K562 (cell line): ENCODE data around the gene CDCA4. TPM values are rescaled to one million over a fixed set of nuclear protein-coding genes. Genes with fewer than 3 reads are reported as not detected.

ENCODE experiments used
- ATAC-seq: fragments of 200-7000 bp; cut with Tn5 transposase; 3 replicates; pipeline ENCODE4 v1.9.1; 2020; ENCODE audit warnings: moderate library complexity
- BruUV-seq: library from RNA; stranded (reverse); fragments of 400-500 nt; replicated peaks from 2 replicates; lab custom pipeline; 2021; lab: Mats Ljungman, UMichigan
- CTCF ChIA-PET: fragments of 300-600 bp; formaldehyde crosslinking; extraction: SDS; loops from one replicate; lab custom pipeline; 2021; ENCODE audit warnings: low intra/inter-chr PET ratio; lab: Yijun Ruan, JAX
- POLR2A ChIA-PET: fragments of 300-600, 350-650 bp; sonication (Branson Sonifier 250); formaldehyde crosslinking; extraction: SDS; loops from one replicate; lab custom pipeline; 2021; ENCODE audit warnings: antibody characterized with exemption, inconsistent platforms; lab: Yijun Ruan, JAX
- DNase-seq, 4 experiments: peaks; one replicate each; pipeline versions ENCODE4 v3.0.0 to v3.0.0-alpha.2; 2011 to 2018; ENCODE audit warnings: low spot score in 3 of 4, mixed read lengths in 3 of 4; ENCODE audit errors: extremely low read depth in 1 of 4
- FAIRE-seq: peaks from 2 replicates; lab custom pipeline; 2011; peaks lifted over from hg19 to GRCh38; lab: Jason Lieb, UNC
- H2AFZ ChIP-seq: 2 replicates; pipeline ENCODE4 v1.6.0; 2011; ENCODE audit warnings: low read depth, low read length, control low read depth, inconsistent platforms
- H3K27ac ChIP-seq: fragments of 200-600 bp; 3 replicates; pipeline ENCODE4 v1.8.0; 2011; ENCODE audit warnings: low read depth, mild to moderate bottlenecking, control low read depth, inconsistent platforms, low read length, moderate library complexity, mixed read lengths; ENCODE audit errors: extremely low read depth
- H3K27me3 ChIP-seq, 2 experiments: fragments of 300-600 bp in 1 of 2; 2 replicates in 1 of 2; 3 replicates in 1 of 2; pipeline versions ENCODE4 v1.6.0 to v1.8.0; 2011; ENCODE audit warnings: inconsistent platforms in 2 of 2, low read length in 2 of 2, mild to moderate bottlenecking in 1 of 2, mixed read lengths in 1 of 2, moderate library complexity in 1 of 2; ENCODE audit not compliant: control insufficient read depth in 2 of 2, insufficient read depth in 2 of 2
- H3K36me3 ChIP-seq: fragments of 300-600 bp; 3 replicates; pipeline ENCODE4 v1.8.0; 2011; ENCODE audit warnings: mild to moderate bottlenecking, low read length, inconsistent platforms; ENCODE audit not compliant: control insufficient read depth, insufficient read depth
- H3K4me1 ChIP-seq, 2 experiments: fragments of 200-600 bp in 1 of 2; replicated peaks in 1 of 2; 2 replicates in 1 of 2; 3 replicates in 1 of 2; pipeline versions ENCODE4 v1.5.1 to v1.8.0; 2011; ENCODE audit warnings: inconsistent platforms in 2 of 2, low read length in 2 of 2, mild to moderate bottlenecking in 1 of 2, mixed read lengths in 1 of 2, moderate library complexity in 1 of 2; ENCODE audit not compliant: control insufficient read depth in 2 of 2, insufficient read depth in 2 of 2
- H3K4me2 ChIP-seq: 2 replicates; pipeline ENCODE4 v1.6.1; 2011; ENCODE audit warnings: low read length, control low read depth, inconsistent platforms, mixed read lengths; ENCODE audit not compliant: insufficient read depth
- H3K4me3 ChIP-seq: fragments of 200-600 bp; sonication (generic), shearing (Covaris generic); 2 replicates; pipeline ENCODE4 v1.5.1; 2016; ENCODE audit warnings: control low read depth, inconsistent platforms
- H3K79me2 ChIP-seq: fragments of 200-600 bp; 3 replicates; pipeline ENCODE4 v1.8.0; 2011; ENCODE audit warnings: low read length, inconsistent platforms; ENCODE audit not compliant: control insufficient read depth, insufficient read depth
- H3K9ac ChIP-seq, 2 experiments: 2 replicates each; pipeline versions ENCODE4 v1.6.0 to v1.6.1; 2011; ENCODE audit warnings: low read depth in 2 of 2, low read length in 2 of 2, control low read depth in 1 of 2, inconsistent platforms in 1 of 2, mild to moderate bottlenecking in 1 of 2, mixed read lengths in 1 of 2; ENCODE audit not compliant: insufficient read depth in 1 of 2
- H3K9me1 ChIP-seq: one replicate; pipeline ENCODE4 v1.6.0; 2011; ENCODE audit warnings: inconsistent platforms, mild to moderate bottlenecking, low read length, moderate library complexity; ENCODE audit not compliant: control insufficient read depth, insufficient read depth
- H3K9me3 ChIP-seq: replicated peaks from 2 replicates; pipeline ENCODE4 v1.5.1; 2011; ENCODE audit warnings: low read depth, low read length, inconsistent platforms; ENCODE audit not compliant: control insufficient read depth, insufficient read depth
- H4K20me1 ChIP-seq: replicated peaks from 2 replicates; pipeline ENCODE4 v1.6.1; 2011; ENCODE audit warnings: low read length, inconsistent platforms, mixed read lengths; ENCODE audit not compliant: control insufficient read depth, insufficient read depth
- CBX5 ChIP-seq: IDR thresholded peaks from 2 replicates; pipeline ENCODE4 v1.6.1; 2014; ENCODE audit warnings: low read depth, borderline replicate concordance
- CCAR2 ChIP-seq: fragments of 200-400 bp; formaldehyde crosslinking; IDR thresholded peaks from 2 replicates; pipeline ENCODE4 v1.6.1; 2017; ENCODE audit warnings: mild to moderate bottlenecking, low read depth, low read length
- CREM ChIP-seq: IDR thresholded peaks from 2 replicates; pipeline ENCODE4 v1.6.1; 2014; ENCODE audit warnings: antibody characterized with exemption, low read depth
- FOSL1 ChIP-seq: fragments of 200-800 bp; sonication (Bioruptor generic); conservative IDR thresholded peaks from 2 replicates; pipeline ENCODE4 v1.6.1; 2016; ENCODE audit warnings: missing genetic modification characterization, missing compliant biosample characterization
- FOXA3 ChIP-seq, 2 experiments: fragments of 450-650 bp in 1 of 2; sonication (generic) in 1 of 2; formaldehyde crosslinking; IDR thresholded peaks in 1 of 2; conservative IDR thresholded peaks in 1 of 2; 2 replicates each; pipeline versions ENCODE4 v1.4.0 to v1.8.0; 2020 to 2022; ENCODE audit warnings: mild to moderate bottlenecking in 2 of 2, missing genetic modification reagents in 1 of 2
- HLTF ChIP-seq: fragments of 450-650 bp; IDR thresholded peaks from 2 replicates; pipeline ENCODE4 v1.6.1; 2016
- MBD1 ChIP-seq: fragments of 250-450 bp; sonication (Bioruptor Pico); IDR thresholded peaks from 2 replicates; pipeline ENCODE4 v1.8.0; 2022; ENCODE audit warnings: inconsistent platforms
- PHB ChIP-seq: fragments of 250-450 bp; sonication (Bioruptor Pico); IDR thresholded peaks from 2 replicates; pipeline ENCODE4 v1.5.0; 2021
- PPARD ChIP-seq: fragments of 250-450 bp; sonication (Bioruptor Pico); IDR thresholded peaks from 2 replicates; pipeline ENCODE4 v1.8.0; 2022; ENCODE audit warnings: inconsistent platforms, mild to moderate bottlenecking, moderate library complexity
- PTTG1 ChIP-seq: fragments of 450-650 bp; IDR thresholded peaks from 2 replicates; pipeline ENCODE4 v1.6.1; 2016; ENCODE audit warnings: low read depth, mild to moderate bottlenecking, missing genetic modification characterization, missing compliant biosample characterization
- RB1 ChIP-seq: fragments of 450-650 bp; IDR thresholded peaks from 2 replicates; pipeline ENCODE4 v1.6.1; 2017; ENCODE audit warnings: low read depth, mild to moderate bottlenecking
- SRF ChIP-seq, 2 experiments: fragments of 250-450, 450-650 bp in 1 of 2; sonication (Bioruptor Pico) in 1 of 2; sonication (generic) in 1 of 2; formaldehyde crosslinking; IDR thresholded peaks; 2 replicates each; pipeline versions ENCODE4 v1.5.0 to v1.5.1; 2020 to 2022; ENCODE audit warnings: mild to moderate bottlenecking in 1 of 2, missing genetic modification reagents in 1 of 2
- TCFL5 ChIP-seq: fragments of 250-450 bp; sonication (Bioruptor Pico); conservative IDR thresholded peaks from 2 replicates; pipeline ENCODE4 v1.6.1; 2021; ENCODE audit warnings: mild to moderate bottlenecking, moderate library complexity, matching md5 sums
- ZBTB1 ChIP-seq: sonication (generic); formaldehyde crosslinking; IDR thresholded peaks from 2 replicates; pipeline ENCODE4 v1.8.1; 2023; ENCODE audit warnings: missing genetic modification reagents, low read depth, mild to moderate bottlenecking, borderline replicate concordance
- ZFP1 ChIP-seq: fragments of 450-650 bp; formaldehyde crosslinking; IDR thresholded peaks from 2 replicates; pipeline ENCODE4 v1.4.0; 2020; ENCODE audit warnings: mild to moderate bottlenecking, mixed read lengths
- ZNF124 ChIP-seq: sonication (generic); formaldehyde crosslinking; IDR thresholded peaks from 2 replicates; pipeline ENCODE4 v1.8.1; 2022; ENCODE audit warnings: missing genetic modification reagents
- ZNF134 ChIP-seq: fragments of 250-450 bp; sonication (Bioruptor Pico); conservative IDR thresholded peaks from 2 replicates; pipeline ENCODE4 v1.4.0; 2020
- ZNF3 ChIP-seq: fragments of 250-450 bp; sonication (Bioruptor Pico); IDR thresholded peaks from 2 replicates; pipeline ENCODE4 v1.5.0; 2021; ENCODE audit warnings: mild to moderate bottlenecking, moderate library complexity
- ZNF444 ChIP-seq: fragments of 250-450 bp; sonication (Bioruptor Pico); IDR thresholded peaks from 2 replicates; pipeline ENCODE4 v1.4.0; 2020; ENCODE audit warnings: mild to moderate bottlenecking, moderate library complexity
- WGBS: fragments of 100-300 bp; shearing (Covaris generic); methylation state at CpG from one replicate; pipeline ENCODE4 v1.1.6; 2016; ENCODE audit warnings: low coverage, mixed read lengths; ENCODE audit not compliant: insufficient coverage; ENCODE audit errors: missing lambda C conversion rate; 5-methylcytosine and 5-hydroxymethylcytosine counted together
- in situ Hi-C: fragments of 300-500 bp; cut with MboI; formaldehyde crosslinking; loops from 4 replicates; pipeline ENCODE4 v1.15.0; 2018; ENCODE audit warnings: inconsistent platforms, mixed read lengths
- intact Hi-C: fragments of 100-400 bp; cut with micrococcal nuclease; formaldehyde crosslinking; loops from 2 replicates; pipeline ENCODE4 v1.14.2; 2022
- polyA plus RNA-seq, 8 experiments: library from polyadenylated mRNA; depleted of rRNA in 4 of 8; stranded (reverse) in 5 of 8; unstranded in 3 of 8; fragments of >200 nt; fragmentation: Nextera tagmentation in 2 of 8; fragmentation: Illumina TruSeq in 1 of 8; extraction: Ambion mirVana in 2 of 8; extraction: Trizol in 1 of 8; gene quantifications; 2 replicates each; pipeline versions ENCODE4 v1.2.1 to v1.2.3, GENCODE V29; 2011 to 2014; ENCODE audit warnings: inconsistent platforms in 1 of 8, missing spikeins in 1 of 8
- total RNA-seq, 7 experiments: library from RNA; depleted of rRNA in 6 of 7; stranded (reverse); fragments of >200 nt in 6 of 7; fragmentation: Illumina TruSeq in 2 of 7; extraction: Trizol in 2 of 7; gene quantifications; 2 replicates each; pipeline versions ENCODE4 v1.2.1 to v1.2.3, GENCODE V29; 2011 to 2021; ENCODE audit warnings: low replicate concordance in 1 of 7
- TF ChIP-seq, protein P1 (sequence below): fragments of 450-650 bp; formaldehyde crosslinking; IDR thresholded peaks from 2 replicates; pipeline ENCODE4 v1.4.0; 2022; ENCODE audit warnings: missing genetic modification characterization

The CDCA4 gene
- total and polyA plus RNA-seq, 9 of the 15 experiments (the other 6 are each of a cell fraction or from before 2014, with no cell fraction given) = 6.6 to 44.2 (median 23.0) TPM

GRCh38 chr14:105029402-105029801 is 8.5 kb upstream of the CDCA4 start:
- intact Hi-C loops = no loop called here
- no peak overlapping the region for H3K4me3 ChIP-seq
- no peaks in the 10 kb centered on the region for H3K36me3 ChIP-seq
- H3K27me3 ChIP-seq = no peaks in the 10 kb centered on the region
- WGBS = 54% methylated on average over 7 of the region's 7 CpGs
- in situ Hi-C loops = no loop called here
- no peak for TF ChIP-seq PPARD (CRISPR knock-in tag)
- TF ChIP-seq, protein P1, sequence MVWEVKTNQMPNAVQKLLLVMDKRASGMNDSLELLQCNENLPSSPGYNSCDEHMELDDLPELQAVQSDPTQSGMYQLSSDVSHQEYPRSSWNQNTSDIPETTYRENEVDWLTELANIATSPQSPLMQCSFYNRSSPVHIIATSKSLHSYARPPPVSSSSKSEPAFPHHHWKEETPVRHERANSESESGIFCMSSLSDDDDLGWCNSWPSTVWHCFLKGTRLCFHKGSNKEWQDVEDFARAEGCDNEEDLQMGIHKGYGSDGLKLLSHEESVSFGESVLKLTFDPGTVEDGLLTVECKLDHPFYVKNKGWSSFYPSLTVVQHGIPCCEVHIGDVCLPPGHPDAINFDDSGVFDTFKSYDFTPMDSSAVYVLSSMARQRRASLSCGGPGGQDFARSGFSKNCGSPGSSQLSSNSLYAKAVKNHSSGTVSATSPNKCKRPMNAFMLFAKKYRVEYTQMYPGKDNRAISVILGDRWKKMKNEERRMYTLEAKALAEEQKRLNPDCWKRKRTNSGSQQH (CRISPR knock-in tag) = no peak
- no peak for TF ChIP-seq CBX5
- TF ChIP-seq MBD1 = no peak
- no peak for TF ChIP-seq FOSL1 (tag)
- no peak for TF ChIP-seq HLTF
- no peak for TF ChIP-seq RB1
- no peak for TF ChIP-seq CREM
- TF ChIP-seq ZBTB1 (CRISPR knock-in tag) = no peak
- no peak for TF ChIP-seq ZNF124 (CRISPR knock-in tag)
- TF ChIP-seq CCAR2 = no peak
- TF ChIP-seq FOXA3 (CRISPR knock-in tag; conservative IDR thresholded peaks at IDR 0.05 in 1 of 2, IDR thresholded peaks at IDR 0.05 in 1 of 2) = no peak
- TF ChIP-seq SRF (CRISPR knock-in tag; IDR thresholded peaks at IDR 0.05) = no peak
- TF ChIP-seq PTTG1 (tag) = no peak
- TF ChIP-seq TCFL5 (CRISPR knock-in tag) = no peak
- no peak for TF ChIP-seq ZNF134 (CRISPR knock-in tag)
- TF ChIP-seq ZNF444 = no peak
- TF ChIP-seq ZFP1 (CRISPR knock-in tag) = no peak
- TF ChIP-seq ZNF3 (CRISPR knock-in tag) = no peak
- no peak for TF ChIP-seq PHB (CRISPR knock-in tag)
- no peaks in the 10 kb centered on the region for H3K9me1 ChIP-seq
- H3K4me2 ChIP-seq = no peak overlapping the region
- BruUV-seq = no TSS peak
- POLR2A ChIA-PET = no interaction called here
- no peak overlapping the region for H2AFZ ChIP-seq
- H3K27ac ChIP-seq = no peak overlapping the region
- FAIRE-seq (no peak), ATAC-seq (no peak), DNase-seq (no peak)
- CTCF ChIA-PET = no interaction called here
- no peak overlapping the region for H3K9ac ChIP-seq
- H4K20me1 ChIP-seq = no peaks in the 10 kb centered on the region
- H3K4me1 ChIP-seq = no peaks in the 10 kb centered on the region; a peak in 1 of 5 replicates
- no peaks in the 10 kb centered on the region for H3K9me3 ChIP-seq
- H3K79me2 ChIP-seq = no peaks in the 10 kb centered on the region
